Measurements from ENCODE around the gene CAP2.

Gene CAP2

DNA sequence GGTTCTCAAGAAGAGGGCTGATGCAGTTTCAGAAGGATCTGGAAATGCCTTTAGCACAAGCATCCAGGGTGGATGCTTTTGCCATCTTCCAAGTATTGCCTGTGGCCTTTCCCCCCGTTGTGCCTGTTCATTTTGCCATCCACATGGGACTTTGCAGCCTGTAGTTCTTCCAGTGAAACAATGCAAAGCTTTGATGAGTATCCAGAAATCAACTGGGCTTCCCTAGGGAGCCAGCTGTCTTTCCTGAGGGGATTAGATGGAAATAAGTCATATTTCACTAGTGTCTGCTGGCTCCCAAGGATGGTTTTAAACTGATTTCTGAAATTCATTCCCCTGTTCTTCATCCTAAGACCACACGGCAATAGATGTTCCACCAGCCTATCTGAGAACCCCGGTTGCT lies 63.3 kb downstream of the CAP2 start:
- no peak overlapping the region for H3K23ac ChIP-seq (ENCODE audit: low read length)
- H2AFZ ChIP-seq (ENCODE audit: insufficient read depth, low read length, poor library complexity): no peak overlapping the region
- H4K12ac ChIP-seq (ENCODE audit: low read depth, low read length): no peak overlapping the region
- no peak overlapping the region for H3K4me3 ChIP-seq (ENCODE audit: low read depth, low read length)
- no CpG with 5 or more reads among the region's 3 CpGs for WGBS (ENCODE audit: extremely low coverage, insufficient coverage, insufficient read length)
- no peak overlapping the region for H2BK5ac ChIP-seq (ENCODE audit: low read depth, low read length, poor library complexity)
- H3K79me1 ChIP-seq (ENCODE audit: low read length): no peaks in the 10 kb centered on the region
- H3K14ac ChIP-seq (ENCODE audit: low read length): no peak overlapping the region
- H3K27me3 ChIP-seq (ENCODE audit: insufficient read depth, low read length): no peaks in the 10 kb centered on the region
- no peaks in the 10 kb centered on the region for H3K79me2 ChIP-seq (ENCODE audit: control insufficient read depth, insufficient read depth, low read length, poor library complexity)
- no peak overlapping the region for H3K9ac ChIP-seq (ENCODE audit: low read length)
- H2BK12ac ChIP-seq (ENCODE audit: low read length): no peak overlapping the region
- H2AK5ac ChIP-seq (ENCODE audit: low read length): no peak overlapping the region
- H4K8ac ChIP-seq (ENCODE audit: low read depth, low read length): no peak overlapping the region
- no peak overlapping the region for H3K27ac ChIP-seq (ENCODE audit: low read depth, low read length)
- H3K4me1 ChIP-seq (ENCODE audit: control insufficient read depth in 1 of 2, insufficient read depth in 2 of 2, low read length in 2 of 2): peaks cover 5 to 10% of the 10 kb centered on the region in 2 experiments
- H3K36me3 ChIP-seq (ENCODE audit: control insufficient read depth in 1 of 2, insufficient read depth in 2 of 2, low read length in 2 of 2): peaks cover 0 to 2% of the 10 kb centered on the region in 2 experiments
- H3K18ac ChIP-seq (ENCODE audit: low read length): no peak overlapping the region
- H4K91ac ChIP-seq (ENCODE audit: low read depth, low read length): no peak overlapping the region
- no peak overlapping the region for H3K4me2 ChIP-seq (ENCODE audit: low read length)
- no peak overlapping the region for H3K4ac ChIP-seq (ENCODE audit: low read depth, low read length)
- DNase-seq: no peak
- H3K9me3 ChIP-seq (ENCODE audit: insufficient read depth, low read depth, low read length): no peaks in the 10 kb centered on the region
- H2BK120ac ChIP-seq (ENCODE audit: insufficient read depth, low read length, poor library complexity): no peak overlapping the region

DNA sequence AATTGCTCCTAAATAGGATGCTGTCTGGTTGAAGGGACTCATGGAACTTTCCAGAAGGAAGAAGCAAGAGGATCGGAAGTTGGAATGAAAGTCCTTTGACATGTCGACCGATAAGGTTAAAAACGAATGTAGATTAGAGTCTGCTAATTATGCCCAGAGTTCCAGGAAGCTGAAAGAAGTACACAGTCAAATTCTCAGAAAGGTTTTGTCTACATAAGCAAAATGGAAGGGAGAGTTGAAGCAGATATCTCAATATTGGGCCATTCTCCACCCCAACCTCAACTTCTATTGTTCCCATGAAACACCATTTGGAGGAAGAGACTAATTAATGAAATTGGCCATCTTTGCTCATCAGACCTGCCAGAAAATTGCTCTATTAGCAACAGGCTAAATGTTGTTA lies 64.0 kb downstream of the CAP2 start:
- Histone ChIP-seq H2AK5ac (ENCODE audit: low read length) (no peak overlapping the region), H3K4ac (ENCODE audit: low read depth, low read length) (no peak overlapping the region), H3K14ac (ENCODE audit: low read length) (no peak overlapping the region), H3K9me3 (ENCODE audit: insufficient read depth, low read depth, low read length) (no peaks in the 10 kb centered on the region), H3K27me3 (ENCODE audit: insufficient read depth, low read length) (no peaks in the 10 kb centered on the region), H3K4me3 (ENCODE audit: low read depth, low read length) (no peak overlapping the region), H2BK12ac (ENCODE audit: low read length) (no peak overlapping the region), H3K4me1 (ENCODE audit: control insufficient read depth in 1 of 2, insufficient read depth in 2 of 2, low read length in 2 of 2) (peaks cover 5 to 10% of the 10 kb centered on the region in 2 experiments), H4K12ac (ENCODE audit: low read depth, low read length) (no peak overlapping the region), H4K91ac (ENCODE audit: low read depth, low read length) (no peak overlapping the region), H3K79me2 (ENCODE audit: control insufficient read depth, insufficient read depth, low read length, poor library complexity) (no peaks in the 10 kb centered on the region), H3K18ac (ENCODE audit: low read length) (no peak overlapping the region), H3K79me1 (ENCODE audit: low read length) (no peaks in the 10 kb centered on the region), H2BK5ac (ENCODE audit: low read depth, low read length, poor library complexity) (no peak overlapping the region), H3K27ac (ENCODE audit: low read depth, low read length) (no peak overlapping the region), H3K4me2 (ENCODE audit: low read length) (no peak overlapping the region), H2AFZ (ENCODE audit: insufficient read depth, low read length, poor library complexity) (no peak overlapping the region), H4K8ac (ENCODE audit: low read depth, low read length) (no peak overlapping the region), H3K36me3 (ENCODE audit: control insufficient read depth in 1 of 2, insufficient read depth in 2 of 2, low read length in 2 of 2) (peaks cover 0 to 2% of the 10 kb centered on the region in 2 experiments), H2BK120ac (ENCODE audit: insufficient read depth, low read length, poor library complexity) (no peak overlapping the region), H3K9ac (ENCODE audit: low read length) (no peak overlapping the region), H3K23ac (ENCODE audit: low read length) (no peak overlapping the region)
- WGBS (ENCODE audit: extremely low coverage, insufficient coverage, insufficient read length): no CpG with 5 or more reads among the region's 4 CpGs
- DNase-seq: no peak

DNA sequence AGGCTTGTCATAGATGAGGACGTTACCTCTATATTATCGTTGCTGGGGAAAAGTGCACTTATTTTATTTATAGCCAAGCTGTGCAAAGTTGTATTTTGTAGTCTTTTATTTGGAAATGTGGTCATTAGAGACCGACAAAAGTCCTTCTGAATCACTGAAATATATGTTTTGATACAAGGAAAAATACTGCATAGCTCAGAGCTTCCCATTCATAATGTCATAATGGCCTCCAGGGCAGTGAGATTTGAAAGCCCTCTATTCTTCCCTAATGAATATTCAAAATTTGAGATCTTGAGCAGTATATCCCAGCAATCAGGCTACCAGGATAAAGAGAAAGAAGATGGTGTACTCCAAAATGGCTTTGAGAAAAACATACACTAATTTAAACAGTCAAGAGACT lies 64.6 kb downstream of the CAP2 start:
- Histone ChIP-seq H3K4ac (ENCODE audit: low read depth, low read length) (no peak overlapping the region), H3K18ac (ENCODE audit: low read length) (no peak overlapping the region), H3K4me1 (ENCODE audit: control insufficient read depth in 1 of 2, insufficient read depth in 2 of 2, low read length in 2 of 2) (peaks cover 5 to 10% of the 10 kb centered on the region in 2 experiments), H4K12ac (ENCODE audit: low read depth, low read length) (no peak overlapping the region), H4K8ac (ENCODE audit: low read depth, low read length) (no peak overlapping the region), H3K23ac (ENCODE audit: low read length) (no peak overlapping the region), H2AK5ac (ENCODE audit: low read length) (no peak overlapping the region), H3K4me3 (ENCODE audit: low read depth, low read length) (no peak overlapping the region), H3K79me2 (ENCODE audit: control insufficient read depth, insufficient read depth, low read length, poor library complexity) (no peaks in the 10 kb centered on the region), H2BK12ac (ENCODE audit: low read length) (no peak overlapping the region), H3K14ac (ENCODE audit: low read length) (no peak overlapping the region), H3K4me2 (ENCODE audit: low read length) (no peak overlapping the region), H3K36me3 (ENCODE audit: control insufficient read depth in 1 of 2, insufficient read depth in 2 of 2, low read length in 2 of 2) (peaks cover 0 to 4% of the 10 kb centered on the region in 2 experiments), H2BK5ac (ENCODE audit: low read depth, low read length, poor library complexity) (no peak overlapping the region), H3K27me3 (ENCODE audit: insufficient read depth, low read length) (no peaks in the 10 kb centered on the region), H4K91ac (ENCODE audit: low read depth, low read length) (no peak overlapping the region), H2AFZ (ENCODE audit: insufficient read depth, low read length, poor library complexity) (no peak overlapping the region), H3K9me3 (ENCODE audit: insufficient read depth, low read depth, low read length) (no peaks in the 10 kb centered on the region), H3K9ac (ENCODE audit: low read length) (no peak overlapping the region), H3K27ac (ENCODE audit: low read depth, low read length) (no peak overlapping the region), H3K79me1 (ENCODE audit: low read length) (no peaks in the 10 kb centered on the region), H2BK120ac (ENCODE audit: insufficient read depth, low read length, poor library complexity) (no peak overlapping the region)
- no CpG with 5 or more reads among the region's 3 CpGs for WGBS (ENCODE audit: extremely low coverage, insufficient coverage, insufficient read length)
- no peak for DNase-seq

DNA sequence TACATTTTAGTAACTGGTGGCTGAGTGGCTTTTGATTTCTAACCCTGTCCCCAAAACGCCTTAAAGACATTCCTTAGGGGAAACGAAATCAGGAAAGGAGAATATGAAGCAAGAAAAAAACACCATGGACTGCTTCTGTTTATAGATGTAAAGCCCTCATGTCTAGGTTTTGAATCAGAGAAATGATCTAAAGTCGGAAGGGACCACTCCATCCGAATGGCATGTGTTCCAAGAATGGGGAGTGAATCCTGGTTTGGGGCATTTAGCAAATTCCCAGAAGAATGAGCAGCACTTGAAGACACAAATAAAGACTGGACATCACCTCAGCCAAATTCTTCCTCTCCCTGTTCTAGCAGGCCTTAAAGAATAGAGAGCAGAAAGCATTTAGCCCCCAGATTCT lies 65.6 kb downstream of the CAP2 start:
- no peak overlapping the region for H2AFZ ChIP-seq (ENCODE audit: insufficient read depth, low read length, poor library complexity)
- H4K12ac ChIP-seq (ENCODE audit: low read depth, low read length): no peak overlapping the region
- no peaks in the 10 kb centered on the region for H3K79me2 ChIP-seq (ENCODE audit: control insufficient read depth, insufficient read depth, low read length, poor library complexity)
- H3K79me1 ChIP-seq (ENCODE audit: low read length): no peaks in the 10 kb centered on the region
- no peak overlapping the region for H3K14ac ChIP-seq (ENCODE audit: low read length)
- DNase-seq: peak; percentile 47 to 69
- no peak overlapping the region for H2BK120ac ChIP-seq (ENCODE audit: insufficient read depth, low read length, poor library complexity)
- no peak overlapping the region for H3K4ac ChIP-seq (ENCODE audit: low read depth, low read length)
- H2AK5ac ChIP-seq (ENCODE audit: low read length): no peak overlapping the region
- H2BK5ac ChIP-seq (ENCODE audit: low read depth, low read length, poor library complexity): no peak overlapping the region
- H3K4me3 ChIP-seq (ENCODE audit: low read depth, low read length): no peak overlapping the region
- H3K4me2 ChIP-seq (ENCODE audit: low read length): no peak overlapping the region
- H3K23ac ChIP-seq (ENCODE audit: low read length): no peak overlapping the region
- no peak overlapping the region for H4K91ac ChIP-seq (ENCODE audit: low read depth, low read length)
- no peak overlapping the region for H3K9ac ChIP-seq (ENCODE audit: low read length)
- H4K8ac ChIP-seq (ENCODE audit: low read depth, low read length): no peak overlapping the region
- peaks cover 2 to 8% of the 10 kb centered on the region in 2 experiments for H3K4me1 ChIP-seq (ENCODE audit: control insufficient read depth in 1 of 2, insufficient read depth in 2 of 2, low read length in 2 of 2)
- H3K36me3 ChIP-seq (ENCODE audit: control insufficient read depth in 1 of 2, insufficient read depth in 2 of 2, low read length in 2 of 2): peaks cover 0 to 4% of the 10 kb centered on the region in 2 experiments
- H2BK12ac ChIP-seq (ENCODE audit: low read length): no peak overlapping the region
- H3K27me3 ChIP-seq (ENCODE audit: insufficient read depth, low read length): no peaks in the 10 kb centered on the region
- H3K9me3 ChIP-seq (ENCODE audit: insufficient read depth, low read depth, low read length): no peaks in the 10 kb centered on the region
- H3K18ac ChIP-seq (ENCODE audit: low read length): no peak overlapping the region
- H3K27ac ChIP-seq (ENCODE audit: low read depth, low read length): no peak overlapping the region
- no CpG with 5 or more reads among the region's 4 CpGs for WGBS (ENCODE audit: extremely low coverage, insufficient coverage, insufficient read length)

All from trophoblast cell (in vitro differentiated cells and primary cell).